DMS79 (cell line): ENCODE measurements around the gene KLHDC7A.

Experiments
- DNase-seq: peaks from one replicate; lab custom pipeline; 2025; lab: John Stamatoyannopoulos, UW

KLHDC7A gene

DNA sequence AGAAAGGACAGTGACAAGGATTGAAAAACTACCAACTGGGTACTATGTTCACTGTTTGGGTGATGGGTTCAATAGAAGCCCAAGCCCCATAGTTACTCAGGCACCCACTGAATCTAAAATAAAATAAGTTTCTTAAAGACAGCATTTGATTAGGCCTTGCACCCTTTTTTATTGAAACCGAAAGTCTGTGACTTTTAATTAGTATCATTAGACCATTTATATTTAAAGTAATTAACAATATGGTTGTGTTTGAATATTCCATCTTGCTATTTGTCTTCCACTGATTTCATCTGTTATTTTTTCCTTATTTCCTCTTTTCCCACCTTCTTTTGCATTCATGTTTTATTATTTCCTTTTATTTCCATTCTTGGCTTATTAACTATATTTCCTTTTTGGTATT is 27.4 kb downstream of the KLHDC7A start:
- no peak for DNase-seq

DNA sequence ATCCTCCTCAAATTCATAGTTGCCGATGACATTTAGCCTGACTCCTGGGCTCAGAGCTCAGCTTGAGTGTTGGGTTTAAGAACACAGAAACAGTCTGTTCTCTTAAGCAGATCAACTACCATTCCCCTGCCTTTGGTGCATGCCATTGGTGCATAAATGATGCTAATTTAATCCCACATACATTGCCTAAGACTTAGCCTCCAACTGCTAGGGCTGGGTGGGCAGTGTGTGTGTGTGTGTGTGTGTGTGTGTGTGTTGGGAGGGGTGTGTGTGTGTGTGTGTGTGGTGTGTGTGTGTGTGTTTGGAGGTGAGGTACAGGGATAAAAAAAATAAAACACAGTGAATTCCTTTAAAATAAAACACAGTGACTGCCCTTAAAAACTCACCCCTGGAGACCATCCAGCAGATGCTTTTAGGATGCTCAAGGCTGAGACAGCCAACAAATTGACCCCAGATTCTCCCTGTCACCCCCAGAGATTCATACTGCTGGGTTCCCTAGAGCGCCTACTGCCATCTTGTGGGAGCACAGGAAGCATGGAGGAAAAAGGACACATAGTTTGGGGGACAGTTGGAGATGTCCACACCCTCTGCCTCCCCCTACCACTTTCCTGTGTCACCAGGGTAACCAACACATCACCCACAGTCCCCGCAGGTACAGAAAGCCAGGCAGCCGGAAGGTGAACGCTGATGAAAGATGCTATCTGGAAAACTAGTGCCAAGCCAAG is 30.6 kb downstream of the KLHDC7A start:
- DNase-seq, result no peak

- DNase-seq, result peak; percentile 91
Observed at GRCh38 chr1:18511874-18512150, 31.1 kb downstream of the KLHDC7A start.

GRCh38 chr1:18512883-18513282 is 32.2 kb downstream of the KLHDC7A start:
- no peak for DNase-seq

DNA sequence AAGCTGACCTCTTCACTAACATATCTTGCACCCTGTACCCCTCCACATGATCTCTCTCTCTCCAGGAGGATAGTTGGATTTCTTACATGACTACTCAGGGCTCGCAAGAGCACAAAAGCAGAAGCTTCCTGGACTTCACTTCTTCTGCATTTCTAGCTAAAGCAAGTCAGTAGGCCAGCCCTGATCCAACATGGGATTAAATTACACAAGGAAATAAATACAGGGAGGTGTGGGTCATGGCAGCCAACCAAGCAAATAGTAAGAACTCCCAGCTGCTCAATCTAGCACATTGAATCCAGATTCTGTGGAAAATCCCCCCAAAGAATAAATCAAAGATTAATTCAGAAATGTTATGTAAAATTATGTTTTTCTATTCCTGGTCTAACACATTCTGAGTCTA is 33.3 kb downstream of the KLHDC7A start:
- DNase-seq, result no peak

- no peak for DNase-seq
Observed at GRCh38 chr1:18515120-18515667, 34.5 kb downstream of the KLHDC7A start.

GRCh38 chr1:18516473-18516872 is 35.7 kb downstream of the KLHDC7A start:
- no peak for DNase-seq

DNA sequence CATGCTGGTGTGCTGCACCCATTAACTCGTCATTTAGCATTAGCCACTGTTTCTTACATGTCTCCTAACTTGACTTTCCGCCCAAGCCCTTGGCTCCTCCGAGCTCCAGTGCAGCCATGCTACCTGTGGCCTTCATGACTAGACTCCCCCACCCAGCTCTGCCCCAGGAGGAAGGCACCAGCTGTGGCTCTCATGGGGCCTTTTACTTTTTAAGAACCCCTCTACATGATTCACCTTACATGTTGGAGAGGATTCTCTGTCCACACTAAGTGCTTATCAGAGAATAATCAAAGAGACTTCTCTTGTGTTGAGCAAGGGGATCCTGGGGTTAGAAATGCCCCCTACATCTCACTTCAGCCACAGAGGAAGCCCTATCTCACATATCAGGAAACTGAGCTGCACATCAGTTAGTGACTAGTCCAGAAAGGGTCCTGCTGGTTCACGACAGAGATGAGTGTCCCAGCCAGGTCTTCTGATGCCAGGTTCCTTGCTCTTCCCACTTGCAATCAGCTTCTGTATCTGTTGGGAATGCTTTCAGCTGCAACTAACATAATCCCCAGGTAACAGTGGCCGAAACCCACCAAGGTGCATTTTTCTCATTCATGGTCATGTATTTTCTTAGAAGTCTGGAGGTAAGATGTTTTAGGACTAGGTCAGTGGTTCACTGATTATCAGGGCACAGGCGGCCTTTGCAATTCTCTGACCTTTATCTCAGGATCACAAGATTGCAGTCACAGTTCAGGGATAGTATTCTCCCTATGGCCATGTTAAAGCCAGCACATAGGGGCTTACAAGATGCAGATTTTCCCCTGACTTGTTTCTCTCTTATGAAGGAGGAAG is 45.9 kb downstream of the KLHDC7A start:
- DNase-seq, result no peak

GRCh38 chr1:18527514-18527913 is 46.8 kb downstream of the KLHDC7A start:
- DNase-seq, result no peak

- DNase-seq, result no peak
Observed at GRCh38 chr1:18527921-18528320, 47.2 kb downstream of the KLHDC7A start.

DNA sequence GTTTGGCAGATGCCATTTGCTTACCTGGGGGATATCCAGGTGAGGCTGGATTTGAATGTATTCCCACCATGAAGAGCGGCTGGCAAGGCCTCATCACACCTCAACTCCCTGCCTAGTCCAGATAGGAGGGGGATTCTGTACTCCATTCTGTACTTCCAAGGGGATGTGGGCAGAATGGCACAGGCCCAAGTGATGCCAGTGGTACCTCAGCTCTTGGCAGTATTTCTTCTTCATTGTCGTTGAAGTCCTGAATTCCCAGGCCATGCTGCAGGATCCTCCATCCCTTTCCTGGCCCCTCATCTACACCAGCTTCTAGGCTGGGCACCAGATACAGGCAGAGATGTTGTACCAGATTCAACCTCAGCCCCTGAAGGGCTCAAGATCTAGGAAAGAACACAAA is 47.9 kb downstream of the KLHDC7A start:
- no peak for DNase-seq

DNA sequence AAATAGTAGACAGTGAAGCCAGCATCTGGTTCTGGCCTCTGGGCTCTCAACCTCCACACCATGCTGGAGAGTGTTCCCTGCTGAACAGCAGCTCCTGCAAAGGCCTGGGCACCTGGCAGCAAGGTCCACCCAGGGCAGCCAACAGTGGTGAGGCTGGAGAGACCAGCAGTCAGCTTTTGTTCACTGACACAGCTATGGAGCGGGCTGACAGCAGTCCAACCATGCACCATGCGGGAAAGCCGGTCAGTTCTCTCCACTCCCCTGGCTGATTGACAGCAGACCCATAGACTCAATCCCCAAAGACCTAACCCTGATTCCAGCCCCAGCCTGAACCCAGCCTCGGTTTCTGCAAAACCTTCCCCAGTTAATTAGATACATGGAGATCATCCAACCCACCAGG is 49.0 kb downstream of the KLHDC7A start:
- DNase-seq, result no peak

- DNase-seq, result no peak
Observed at GRCh38 chr1:18530587-18531502, 50.1 kb downstream of the KLHDC7A start.

GRCh38 chr1:18531503-18531845 is 50.7 kb downstream of the KLHDC7A start:
- no peak for DNase-seq

DNA sequence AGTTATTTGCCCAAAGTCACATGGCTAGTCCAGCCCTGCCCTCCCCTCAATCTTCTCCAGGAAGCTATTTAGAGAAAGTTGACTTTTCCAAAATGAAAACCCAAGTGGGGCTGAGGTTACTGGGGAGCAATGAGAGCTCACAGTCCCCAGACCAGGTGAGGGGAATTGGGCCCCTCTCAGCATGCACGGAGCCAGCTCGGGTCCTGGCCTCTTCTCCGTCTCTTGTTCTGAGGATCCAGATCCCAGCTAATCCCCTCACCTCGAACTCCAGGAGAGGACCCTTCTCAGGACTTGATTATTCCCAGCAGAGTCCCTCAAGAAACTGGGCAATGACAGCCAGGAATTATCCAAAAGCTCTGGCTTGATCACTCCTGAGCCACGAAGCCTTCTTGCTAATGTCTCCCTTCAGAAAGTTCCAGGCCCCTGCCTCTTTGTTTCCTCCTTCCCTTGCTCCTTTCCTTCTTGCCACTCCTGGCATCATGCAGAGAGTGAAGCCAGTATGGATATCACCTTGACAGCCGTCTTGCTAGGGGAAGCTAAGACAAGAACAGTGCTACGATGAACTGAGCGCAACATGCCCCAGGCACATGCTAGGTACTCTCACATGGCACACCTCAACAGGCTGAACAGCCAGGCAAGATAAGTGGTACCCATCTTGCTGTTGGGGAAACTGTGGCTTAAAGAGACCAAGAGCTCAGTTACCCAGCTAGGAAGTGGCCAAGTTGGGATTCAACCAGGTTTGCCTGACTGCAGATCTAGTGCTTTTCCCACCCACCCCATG is 51.9 kb downstream of the KLHDC7A start:
- DNase-seq, result no peak

- DNase-seq, result no peak
Observed at GRCh38 chr1:18533259-18533658, 52.5 kb downstream of the KLHDC7A start.

DNA sequence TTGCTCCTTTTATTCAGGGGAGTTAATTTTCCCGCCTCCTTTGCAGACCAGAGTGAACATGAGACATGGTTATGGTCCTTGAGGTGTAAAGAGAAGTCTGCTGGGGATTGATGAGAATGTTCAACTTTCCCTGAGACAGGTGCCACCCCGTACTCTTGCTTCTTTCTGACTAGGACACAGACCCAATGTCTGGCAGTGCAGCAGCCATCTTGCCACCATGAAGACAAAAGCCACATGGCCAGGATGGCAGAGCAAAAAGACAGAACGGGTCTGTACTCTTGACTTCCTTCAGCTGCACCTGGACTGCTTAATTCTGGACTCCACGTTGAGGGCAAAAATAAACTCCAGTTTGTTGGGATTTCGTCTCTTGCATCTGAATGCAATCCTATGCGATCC is 54.1 kb downstream of the KLHDC7A start:
- no peak for DNase-seq
